HG02938 (cell line): Measurements from ENCODE around the gene CFAP300.
A peak's percentile ranks its signal among the peaks of the same experiment; 100 is the strongest.

Experiments
- ATAC-seq: cut with Tn5 transposase; IDR thresholded peaks from one replicate; pipeline ENCODE4 v1.9.1; 2021; ENCODE audit warnings: mild to moderate bottlenecking, moderate library complexity; ENCODE audit not compliant: unreplicated experiment

Gene CFAP300

DNA sequence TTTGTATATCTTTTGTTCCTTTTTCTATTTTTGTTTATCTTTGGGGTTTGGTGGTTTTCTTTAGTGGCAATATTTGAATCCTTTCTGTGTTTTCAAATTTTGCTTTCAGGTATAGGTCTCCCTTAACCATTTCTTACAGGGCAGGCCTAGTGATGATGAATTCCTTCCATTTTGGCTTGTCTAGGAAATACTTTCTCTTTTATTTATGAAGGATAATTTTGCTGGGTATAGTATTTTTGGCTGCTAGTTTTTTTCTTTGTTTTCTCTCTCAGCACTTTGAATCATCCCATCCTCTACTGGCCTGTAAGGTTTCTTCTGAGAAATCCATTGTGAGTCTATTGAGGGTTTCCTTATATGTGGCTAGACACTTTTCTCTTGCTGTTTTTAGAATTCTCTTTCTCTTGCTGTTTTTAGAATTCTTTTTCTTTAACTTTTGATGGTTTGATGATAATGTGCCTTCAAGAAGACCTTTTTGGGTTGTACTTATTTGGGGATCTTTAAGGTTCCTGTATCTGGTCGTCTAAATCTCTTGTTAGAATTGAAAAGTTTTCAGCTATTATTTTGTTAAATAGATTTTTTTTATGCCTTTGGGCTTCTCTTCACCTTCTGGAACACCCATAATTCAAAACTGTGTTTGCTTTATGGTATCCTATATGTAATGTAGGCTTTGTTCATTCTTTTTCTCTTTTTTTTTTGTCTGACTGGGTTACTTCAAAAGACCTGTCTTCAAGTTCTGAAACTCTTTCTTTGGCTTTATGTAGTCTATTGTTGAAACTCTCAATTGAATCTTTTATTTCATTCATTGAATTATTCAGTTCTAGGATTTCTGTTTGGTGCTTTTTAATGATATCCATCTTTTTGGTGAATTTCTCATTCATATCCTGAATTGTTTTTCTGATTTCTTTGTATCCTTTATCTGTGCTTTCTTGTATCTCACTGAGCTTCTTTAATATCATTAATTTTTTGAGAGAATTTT, 24.5 kb downstream of the CFAP300 start:
- ATAC-seq, result no peak

DNA sequence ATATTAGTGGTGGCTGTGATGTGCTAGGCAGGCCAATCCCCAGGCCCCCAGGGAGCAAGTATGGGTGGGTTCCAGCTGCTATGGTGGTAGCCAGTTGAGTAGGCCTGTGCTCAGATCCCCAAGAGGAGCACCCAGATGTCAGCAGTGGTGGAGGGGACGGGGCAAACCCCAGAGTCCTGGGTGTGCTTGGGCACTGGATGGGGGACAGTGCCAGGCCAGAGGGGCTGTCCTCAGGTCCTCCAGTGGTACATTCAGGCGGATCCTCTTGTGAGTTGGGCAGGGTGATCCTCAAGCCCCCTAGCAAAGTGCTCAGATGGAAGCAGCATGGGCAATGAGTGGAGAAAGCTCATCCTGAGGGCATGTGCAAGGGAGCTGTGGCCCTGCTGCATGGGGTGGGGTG, 26.0 kb downstream of the CFAP300 start:
- no peak for ATAC-seq

DNA sequence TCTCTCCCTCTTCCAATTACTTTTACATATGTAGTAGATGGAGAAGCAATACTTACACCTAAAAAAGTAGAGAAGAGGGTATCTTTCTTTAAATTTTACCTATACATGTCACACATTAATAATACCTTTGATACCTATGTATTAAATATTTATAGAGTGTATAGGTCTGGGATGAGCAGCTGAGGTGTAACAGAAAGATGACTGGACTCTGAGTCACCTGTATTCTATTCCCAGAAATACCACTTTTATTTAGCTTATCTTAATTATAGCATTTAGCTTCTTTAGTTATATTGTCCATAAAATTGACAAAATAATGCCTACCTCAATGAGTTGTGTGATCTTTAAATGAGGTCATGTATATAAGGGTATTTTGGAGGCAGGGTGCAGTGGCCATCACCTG, 32.4 kb downstream of the CFAP300 start:
- no peak for ATAC-seq

DNA sequence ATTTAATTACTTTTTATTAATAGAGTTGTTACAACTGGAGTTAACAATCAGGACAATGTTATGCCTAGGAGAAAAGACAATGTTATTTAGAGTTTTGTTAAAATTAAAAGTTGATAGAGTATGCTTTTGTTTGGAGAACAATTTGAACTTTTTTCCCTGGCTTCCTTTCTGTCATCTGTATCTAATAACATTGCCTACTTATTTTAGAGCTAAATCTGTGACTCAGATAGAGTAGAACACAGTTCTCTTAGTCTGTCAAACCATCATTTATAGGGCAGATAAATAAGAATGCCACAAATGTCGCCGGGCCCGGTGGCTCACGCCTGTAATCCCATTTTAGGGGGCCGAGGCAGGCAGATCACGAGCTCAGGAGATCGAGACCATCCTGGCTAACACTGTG, 34.1 kb downstream of the CFAP300 start:
- no peak for ATAC-seq

DNA sequence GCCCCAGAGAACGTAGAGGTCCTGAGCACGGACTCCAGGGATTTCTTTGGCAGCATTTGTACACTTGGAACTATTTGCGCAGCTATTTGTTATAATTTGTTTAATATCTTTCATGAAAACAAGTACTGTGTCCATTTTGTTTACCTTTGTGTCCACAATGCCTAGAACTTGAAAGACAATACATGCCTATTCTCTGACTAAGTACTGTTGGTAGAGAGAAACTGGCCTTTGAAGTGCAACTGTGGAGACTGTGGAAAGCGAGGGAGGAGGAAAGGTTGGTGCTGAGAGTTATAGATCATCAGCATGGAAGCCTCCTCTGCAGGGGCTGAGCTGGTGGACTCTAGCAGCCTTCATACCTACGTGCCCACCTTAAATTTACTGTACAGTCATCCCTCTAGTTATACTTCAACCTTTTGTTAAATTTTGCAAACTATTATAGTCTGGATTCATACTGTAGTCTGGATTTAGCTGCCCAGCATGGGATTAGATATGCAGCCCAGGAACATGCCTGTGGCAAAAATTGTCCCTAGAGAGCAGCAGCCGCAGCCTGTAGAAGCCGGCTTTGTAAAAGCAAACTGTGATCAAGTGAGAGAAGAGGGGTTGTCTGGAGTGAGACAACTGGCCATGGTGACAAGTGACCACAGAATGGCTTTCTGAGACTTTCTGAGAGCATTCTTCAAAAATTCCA, 38.8 kb downstream of the CFAP300 start:
- ATAC-seq, result no peak

DNA sequence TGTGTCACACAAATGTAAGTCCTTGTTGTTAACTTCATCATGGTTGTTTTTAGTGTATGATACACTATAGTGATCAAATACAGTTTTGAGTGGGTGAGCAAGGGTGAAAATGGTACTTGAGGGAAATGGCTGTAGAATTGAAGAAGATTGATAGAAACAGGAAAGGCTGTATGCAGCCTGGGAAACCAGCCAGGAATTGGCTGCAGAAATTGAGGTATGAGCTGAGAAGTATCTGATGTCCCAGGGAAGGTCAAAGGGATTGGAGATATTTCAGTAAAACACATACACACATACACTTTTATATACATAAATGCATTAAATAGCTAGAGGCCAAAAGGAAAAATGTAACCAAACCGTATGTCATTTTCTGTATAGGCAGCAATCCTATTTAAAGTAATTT, 49.9 kb downstream of the CFAP300 start:
- no peak for ATAC-seq

DNA sequence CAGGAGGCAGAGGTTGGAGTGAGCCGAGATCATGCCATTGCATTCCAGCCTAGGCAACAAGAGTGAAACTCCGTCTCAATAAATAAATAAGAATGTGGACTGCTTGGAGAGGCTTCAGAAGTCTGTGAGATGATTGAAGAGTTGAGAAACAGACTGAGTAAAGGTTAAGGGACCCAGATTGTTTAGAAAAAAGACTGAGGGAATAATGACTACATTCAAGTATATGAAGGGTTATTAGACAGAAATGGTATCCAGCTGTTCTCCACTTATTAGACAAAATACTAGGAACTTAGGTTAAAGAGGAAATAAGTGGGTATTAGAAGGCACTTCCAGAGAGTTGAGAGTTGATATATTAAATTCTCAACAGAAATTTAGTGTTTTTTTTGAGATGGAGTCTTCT, 52.5 kb downstream of the CFAP300 start:
- ATAC-seq, result no peak

DNA sequence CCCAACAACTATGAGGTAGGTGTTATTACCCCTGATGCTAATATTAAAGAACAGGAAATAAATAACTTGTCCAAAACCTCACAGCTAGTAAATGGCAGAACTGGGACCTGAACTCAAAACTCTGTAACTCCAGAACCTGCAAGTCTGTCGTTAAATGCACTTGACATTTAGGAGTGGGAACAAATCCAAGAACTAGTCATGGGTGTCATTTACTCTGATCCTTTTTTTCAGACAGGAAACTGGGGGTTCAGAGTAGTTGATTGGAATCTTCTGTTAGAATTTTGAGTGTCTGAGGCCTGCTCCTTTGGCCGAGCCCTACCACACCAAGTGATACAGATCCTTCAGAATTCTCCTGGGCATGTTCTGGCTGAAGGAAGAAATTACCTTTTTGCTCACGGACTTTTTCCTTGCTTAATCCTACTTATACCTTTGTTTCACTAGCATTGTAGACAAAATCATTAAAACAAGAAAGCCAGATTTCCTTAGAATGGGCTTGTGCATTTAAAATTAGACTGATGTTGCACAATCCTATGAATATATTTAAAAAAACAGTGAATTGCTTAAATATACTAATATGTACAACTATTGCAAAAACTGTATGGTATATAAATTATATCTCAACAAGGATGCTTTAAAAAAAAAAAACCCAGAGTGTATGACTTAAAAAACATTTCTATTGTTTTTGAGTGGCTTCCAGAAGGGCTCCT, 61.6 kb downstream of the CFAP300 start:
- no peak for ATAC-seq

DNA sequence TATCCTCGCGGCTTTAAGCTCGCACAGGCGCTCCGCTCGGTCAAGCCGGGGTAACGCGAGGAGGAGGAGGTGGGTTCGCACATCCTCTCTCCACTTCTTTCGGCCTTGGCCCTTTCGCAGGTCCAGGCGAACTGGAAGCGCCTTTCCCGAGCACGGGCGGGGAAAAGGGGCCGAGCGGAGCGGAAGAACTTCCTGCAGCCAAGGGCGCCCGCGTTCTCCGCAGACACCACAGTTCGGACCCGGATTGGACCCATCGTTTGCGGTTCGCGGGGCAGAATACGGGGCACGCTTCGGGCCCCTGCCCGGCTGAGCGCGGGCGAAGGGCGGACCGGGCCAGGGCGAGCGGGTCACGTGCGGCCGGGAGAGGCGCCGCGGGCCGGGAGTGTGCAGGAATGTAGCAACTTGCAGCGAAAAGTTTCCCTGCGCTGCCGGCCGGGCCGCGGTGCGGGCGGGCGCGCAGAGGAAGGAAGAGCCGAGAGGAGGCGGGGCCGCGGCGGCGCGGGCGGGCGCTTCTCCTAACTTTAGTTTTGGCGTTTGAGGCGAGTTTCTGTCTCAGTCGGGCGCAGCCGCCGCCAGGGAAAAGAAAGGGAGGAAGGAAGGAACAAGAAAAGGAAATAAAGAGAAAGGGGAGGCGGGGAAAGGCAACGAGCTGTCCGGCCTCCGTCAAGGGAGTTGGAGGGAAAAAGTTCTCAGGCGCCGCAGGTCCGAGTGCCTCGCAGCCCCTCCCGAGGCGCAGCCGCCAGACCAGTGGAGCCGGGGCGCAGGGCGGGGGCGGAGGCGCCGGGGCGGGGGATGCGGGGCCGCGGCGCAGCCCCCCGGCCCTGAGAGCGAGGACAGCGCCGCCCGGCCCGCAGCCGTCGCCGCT, 62.9 kb downstream of the CFAP300 start, which contains the start of gene YAP1:
Gene YAP1 (plus strand): TSS at position 552 of the 865 bp plus-strand sequence. CDS start 402 bp downstream, outside the sequence.
- ATAC-seq, result peak; percentile 87

DNA sequence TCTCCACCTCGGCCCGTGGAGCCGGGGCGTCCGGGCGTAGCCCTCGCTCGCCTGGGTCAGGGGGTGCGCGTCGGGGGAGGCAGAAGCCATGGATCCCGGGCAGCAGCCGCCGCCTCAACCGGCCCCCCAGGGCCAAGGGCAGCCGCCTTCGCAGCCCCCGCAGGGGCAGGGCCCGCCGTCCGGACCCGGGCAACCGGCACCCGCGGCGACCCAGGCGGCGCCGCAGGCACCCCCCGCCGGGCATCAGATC, 63.4 kb downstream of the CFAP300 start:
- ATAC-seq, result peak; percentile 22

DNA sequence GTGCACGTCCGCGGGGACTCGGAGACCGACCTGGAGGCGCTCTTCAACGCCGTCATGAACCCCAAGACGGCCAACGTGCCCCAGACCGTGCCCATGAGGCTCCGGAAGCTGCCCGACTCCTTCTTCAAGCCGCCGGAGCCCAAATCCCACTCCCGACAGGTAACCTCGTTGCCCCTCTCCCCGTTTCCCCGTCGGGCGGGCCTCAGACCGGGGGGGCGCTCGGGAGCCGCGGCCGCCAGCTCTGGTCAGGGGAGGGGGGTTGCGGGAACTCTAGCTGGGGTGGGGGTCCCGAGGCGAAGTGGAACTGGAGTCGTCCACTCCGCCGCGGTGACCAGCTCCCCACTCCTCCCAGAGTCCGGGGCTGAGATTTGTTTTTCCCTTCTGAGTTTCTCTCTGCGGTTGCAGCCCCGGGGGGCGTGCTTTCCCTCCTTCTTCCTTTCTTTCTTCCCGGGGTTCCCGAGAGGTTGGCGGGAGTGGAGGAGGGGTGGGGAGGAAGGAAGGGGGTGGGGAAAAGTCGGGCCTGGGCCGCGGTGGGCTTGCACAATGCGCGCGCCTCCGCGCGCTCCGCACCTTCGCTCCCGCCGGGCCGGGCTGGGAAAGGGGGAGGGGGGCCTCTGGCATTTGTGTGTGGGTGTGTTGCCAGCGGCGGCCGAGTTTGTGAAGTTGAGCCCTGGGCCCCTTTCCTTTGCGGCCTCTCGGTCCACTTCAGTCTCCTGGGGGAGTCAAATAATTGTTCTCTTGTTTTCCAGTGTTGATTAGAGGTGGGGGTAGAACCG, 64.0 kb downstream of the CFAP300 start:
- no peak for ATAC-seq

DNA sequence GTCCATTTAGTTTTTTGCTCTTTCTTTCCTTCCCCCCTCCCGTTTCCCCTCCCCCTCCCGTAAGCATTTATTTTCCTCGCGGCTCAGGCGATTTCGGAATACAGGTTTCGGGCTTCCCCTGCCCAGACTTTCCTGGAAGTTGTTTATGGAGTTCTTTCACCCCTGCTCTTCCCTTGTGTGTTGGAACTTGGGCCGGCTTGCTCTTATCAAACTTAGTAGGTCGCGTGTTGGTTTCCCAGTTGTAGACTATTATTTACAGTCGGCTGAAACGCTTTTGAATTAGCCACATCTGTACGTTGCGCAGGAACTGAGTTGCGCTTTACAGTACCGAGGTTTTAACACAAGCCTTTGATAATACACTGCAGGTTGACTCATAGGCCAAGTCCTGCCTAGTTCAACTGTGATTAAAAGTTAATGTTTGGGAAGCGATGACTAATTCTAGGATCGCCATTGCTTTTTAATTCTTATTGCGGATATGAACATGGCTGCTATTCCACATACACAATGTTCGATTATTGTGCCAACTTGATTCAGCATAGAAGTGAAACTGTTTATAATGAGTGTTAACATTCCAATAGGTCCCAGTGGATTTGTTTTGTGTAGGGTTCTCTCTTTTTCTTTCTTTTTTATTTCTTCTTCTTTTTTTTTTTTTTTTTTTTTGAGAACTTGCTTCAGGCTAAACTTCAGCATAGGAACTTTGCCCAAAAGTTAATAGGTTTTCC, 64.7 kb downstream of the CFAP300 start:
- no peak for ATAC-seq

DNA sequence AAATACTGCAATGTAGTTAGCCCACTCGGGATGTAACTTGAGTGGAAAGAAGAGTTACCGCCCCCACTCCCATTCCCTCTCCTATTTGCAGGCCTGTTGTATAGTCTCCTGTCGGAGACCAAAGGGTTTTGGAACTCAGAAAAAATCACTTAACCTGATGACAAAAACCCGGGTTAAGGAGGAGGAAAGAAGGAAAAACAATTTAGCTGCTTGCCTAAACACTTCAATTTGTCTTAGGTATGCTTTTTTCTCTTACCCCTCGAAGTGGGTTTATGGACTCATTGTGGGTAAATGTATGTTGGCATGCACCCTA, 65.2 kb downstream of the CFAP300 start:
- ATAC-seq, result no peak

DNA sequence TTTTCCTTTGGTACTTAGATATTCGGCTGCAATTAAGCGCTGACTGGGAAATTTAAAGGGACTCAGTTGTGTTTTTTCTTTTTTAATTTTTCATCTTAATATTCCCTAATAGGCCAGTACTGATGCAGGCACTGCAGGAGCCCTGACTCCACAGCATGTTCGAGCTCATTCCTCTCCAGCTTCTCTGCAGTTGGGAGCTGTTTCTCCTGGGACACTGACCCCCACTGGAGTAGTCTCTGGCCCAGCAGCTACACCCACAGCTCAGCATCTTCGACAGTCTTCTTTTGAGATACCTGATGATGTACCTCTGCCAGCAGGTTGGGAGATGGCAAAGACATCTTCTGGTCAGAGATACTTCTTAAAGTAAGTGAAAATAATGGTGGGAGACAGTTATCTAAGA, 66.8 kb downstream of the CFAP300 start:
- no peak for ATAC-seq

DNA sequence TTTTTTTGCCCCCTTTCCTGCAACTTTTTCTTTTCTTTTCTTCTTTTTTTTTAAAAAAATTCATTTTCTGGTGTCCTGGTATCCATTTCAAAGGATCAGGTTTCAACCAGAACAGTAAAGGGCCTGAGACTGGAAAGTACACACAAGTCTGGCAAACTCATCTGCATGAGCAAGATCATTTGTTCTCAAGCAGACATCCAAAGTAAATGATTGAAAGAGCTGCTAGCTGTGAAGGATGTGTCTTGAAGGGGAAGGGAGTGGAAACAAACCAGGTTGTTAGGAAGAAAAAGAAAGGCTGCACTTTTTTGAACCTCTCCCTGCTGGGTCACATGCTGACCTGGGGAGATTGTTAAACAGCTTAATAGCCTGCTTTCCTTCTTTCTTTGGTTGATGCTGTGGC, 68.3 kb downstream of the CFAP300 start:
- ATAC-seq, result no peak

DNA sequence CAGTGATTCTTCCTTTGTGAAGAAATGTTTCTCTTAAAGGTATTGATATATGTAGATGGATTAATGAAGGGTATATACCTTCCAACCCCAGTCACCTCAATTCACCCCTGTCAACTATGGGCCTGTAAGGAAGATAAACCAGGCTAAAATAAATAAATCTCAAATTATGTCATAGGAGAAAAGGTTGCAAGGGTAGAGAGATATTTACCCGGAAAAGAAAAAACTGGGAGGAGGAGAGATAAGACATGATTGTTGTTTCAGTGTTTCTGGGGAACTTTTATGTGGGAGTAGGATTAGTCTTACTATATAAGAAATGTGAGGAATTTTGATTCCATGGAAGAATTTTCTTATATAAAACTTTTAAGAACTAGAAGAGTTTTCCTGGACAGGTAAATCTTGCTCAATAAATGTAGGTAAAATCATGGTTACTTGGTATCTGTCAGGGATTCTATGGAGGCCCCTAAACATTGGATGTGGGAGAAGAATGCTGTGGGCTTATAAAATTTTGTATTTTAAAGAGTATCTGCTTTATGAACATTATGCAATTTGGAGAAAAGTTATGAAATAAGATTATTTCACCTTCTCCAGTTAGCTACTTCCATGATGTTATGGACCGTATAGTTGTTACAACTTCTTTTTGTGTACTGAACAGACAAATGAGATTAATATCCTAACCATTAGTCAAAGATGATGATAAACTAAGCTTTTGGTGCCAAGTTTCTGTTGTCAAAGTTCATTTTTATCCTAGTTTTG, 69.4 kb downstream of the CFAP300 start:
- no peak for ATAC-seq

DNA sequence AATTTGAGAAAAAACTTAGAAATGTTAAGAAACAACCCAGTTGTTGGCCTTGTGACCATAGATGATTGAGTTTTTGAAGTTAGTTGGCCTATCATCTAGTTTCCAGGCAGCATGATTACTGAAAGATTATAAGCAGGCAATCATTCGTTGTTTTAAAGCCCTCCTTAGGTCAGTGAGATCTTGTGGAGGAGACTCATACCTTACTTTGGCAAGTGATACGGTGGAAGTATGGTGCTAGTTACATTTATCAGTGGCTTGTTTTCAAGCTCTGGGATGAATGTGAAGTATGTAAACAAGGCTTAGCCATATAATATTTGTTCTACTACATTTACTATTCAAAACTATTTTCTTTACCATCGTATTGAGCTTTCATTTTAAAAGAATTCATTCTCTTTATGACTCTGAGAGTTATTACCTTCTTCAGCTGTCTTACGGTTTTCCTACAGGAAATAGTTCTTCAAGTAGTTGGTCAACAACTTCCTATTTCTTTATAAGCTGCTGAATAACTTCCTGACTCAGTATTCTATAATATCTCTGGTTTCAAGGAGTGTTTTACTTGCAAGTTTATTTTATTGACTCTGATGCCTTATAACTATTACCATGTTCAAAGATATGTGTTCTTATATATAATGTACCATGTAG, 70.4 kb downstream of the CFAP300 start:
- no peak for ATAC-seq

DNA sequence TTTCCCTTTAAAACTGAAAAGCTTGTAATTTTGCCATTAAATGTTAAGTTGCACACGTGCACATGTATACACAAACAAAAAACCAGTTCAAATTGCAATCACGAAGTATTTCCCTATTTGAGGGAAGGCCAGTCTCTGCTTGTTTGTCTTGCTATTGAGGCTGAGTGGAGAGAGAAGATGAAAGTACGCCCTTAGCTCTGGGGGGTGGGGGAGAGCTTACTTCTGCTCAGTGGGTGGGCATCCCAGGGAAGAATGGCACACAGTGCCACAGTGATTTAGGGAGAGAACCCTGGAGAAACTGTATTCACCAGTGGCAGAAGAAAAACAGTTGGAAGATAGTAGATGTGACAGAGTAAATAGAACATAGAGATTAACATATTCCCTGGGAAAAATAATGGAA, 71.7 kb downstream of the CFAP300 start:
- no peak for ATAC-seq
